GM12891 (cell line): ENCODE data around the gene EFL1.

Experiments
- POLR2A ChIP-seq: IDR thresholded peaks from 2 replicates; pipeline ENCODE4 v1.6.1; 2011; ENCODE audit warnings: low read depth, low read length, control low read depth
- TAF1 ChIP-seq: IDR thresholded peaks from 2 replicates; pipeline ENCODE4 v1.6.1; 2011; ENCODE audit warnings: low read depth, low read length, control low read depth

GRCh38 chr15:82176542-82176941 lies 86.0 kb downstream of the EFL1 start:
- TF ChIP-seq POLR2A (no peak), TAF1 (no peak)
